ENCODE results near the gene SFI1.

- TF ChIP-seq CTCF (IDR thresholded peaks at IDR 0.05), result no peak
- TF ChIP-seq POLR2A (IDR thresholded peaks at IDR 0.05), result no peak
Observed at GRCh38 chr22:31481129-31481528, 15.2 kb upstream of the SFI1 start.

Data from esophagus squamous epithelium (tissue), 4 donors.